Stimulated activated CD8-positive, alpha-beta memory T cell treated with anti-CD3 and anti-CD28 coated beads, Interleukin-4, amount 100 ng/mL, for 24 hours (primary cell): ENCODE measurements around the gene SERPINE2.
"Not testable (repeated sequence)": the region's sequence is repeated elsewhere in the genome, so short reads cannot be mapped to it uniquely, and the experiment has no call there.

Experiments used
- DNase-seq: peaks from one replicate; pipeline ENCODE4 v3.0.0-alpha.2; 2020; ENCODE audit warnings: low read depth

SERPINE2 gene

DNA sequence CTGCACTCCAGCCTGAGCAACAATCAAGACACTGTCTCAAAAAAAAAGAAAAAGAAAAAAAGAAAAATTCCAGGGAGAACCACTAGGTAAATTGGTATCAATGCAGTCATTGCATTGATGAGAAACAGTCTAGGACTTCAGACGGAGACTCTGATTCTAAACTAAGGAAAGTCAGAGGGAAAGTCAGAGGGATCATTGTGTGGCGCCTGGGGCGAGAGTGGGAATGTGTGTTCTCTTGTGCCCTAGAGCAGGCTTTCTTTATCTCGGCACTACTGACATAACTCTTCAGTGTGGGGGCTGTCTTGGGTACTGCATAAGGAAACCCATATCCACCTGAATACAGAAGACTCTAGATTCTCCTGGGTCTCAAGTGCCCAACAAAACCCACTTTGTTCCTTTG lies 24.8 kb downstream of the SERPINE2 start:
- DNase-seq = no peak

DNA sequence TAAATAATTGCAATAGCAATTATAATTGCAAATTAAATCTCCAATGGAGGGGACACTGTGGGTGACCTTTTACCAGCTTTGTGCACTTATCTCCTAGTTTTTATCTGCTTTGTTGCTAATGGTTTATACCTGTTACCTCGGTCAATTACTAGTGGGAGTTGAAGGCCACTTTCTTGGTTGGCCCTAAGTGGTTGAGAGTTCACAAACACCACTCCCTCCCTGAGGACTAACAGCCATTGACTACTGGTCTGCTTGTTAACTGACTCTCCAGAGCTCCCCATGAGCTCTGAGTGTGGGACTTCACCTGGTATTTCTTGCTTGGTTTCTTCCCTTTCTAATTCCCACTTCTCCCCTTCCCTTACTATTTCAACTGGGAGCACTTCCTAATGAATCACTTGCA lies 27.2 kb downstream of the SERPINE2 start:
- no peak for DNase-seq

DNA sequence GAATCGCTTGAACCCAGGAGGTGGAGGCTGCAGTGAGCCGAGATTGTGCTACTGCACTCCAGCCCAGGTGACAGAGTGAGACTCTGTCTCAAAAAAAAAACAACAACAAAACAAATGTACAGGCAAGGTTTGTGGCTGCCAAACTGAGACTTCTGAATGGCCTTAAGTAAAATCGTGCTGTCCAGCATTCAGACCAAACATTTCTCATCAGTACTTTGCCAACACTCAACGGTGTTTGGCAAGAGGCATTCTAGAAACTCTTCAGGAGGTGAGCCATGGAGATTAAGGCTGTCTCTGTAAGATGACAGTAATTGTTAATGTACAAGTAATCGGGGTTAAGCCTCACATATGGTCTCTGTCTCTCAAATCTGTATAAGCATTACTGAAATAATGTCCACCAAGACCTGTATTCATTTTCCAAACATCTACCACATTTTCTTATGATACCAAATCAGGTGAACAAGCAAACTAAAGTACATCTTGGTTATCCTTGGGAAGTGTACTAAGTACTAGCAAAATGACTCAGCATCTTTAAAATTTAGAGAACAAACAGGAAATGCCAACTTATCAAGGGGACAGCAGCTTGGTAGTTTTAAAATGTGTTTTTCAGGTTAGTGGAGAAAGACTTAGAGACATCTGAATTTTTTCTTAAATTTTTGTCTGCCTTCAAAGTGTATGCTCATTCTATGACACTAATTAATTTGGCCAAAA lies 29.3 kb downstream of the SERPINE2 start:
- DNase-seq = no peak

DNA sequence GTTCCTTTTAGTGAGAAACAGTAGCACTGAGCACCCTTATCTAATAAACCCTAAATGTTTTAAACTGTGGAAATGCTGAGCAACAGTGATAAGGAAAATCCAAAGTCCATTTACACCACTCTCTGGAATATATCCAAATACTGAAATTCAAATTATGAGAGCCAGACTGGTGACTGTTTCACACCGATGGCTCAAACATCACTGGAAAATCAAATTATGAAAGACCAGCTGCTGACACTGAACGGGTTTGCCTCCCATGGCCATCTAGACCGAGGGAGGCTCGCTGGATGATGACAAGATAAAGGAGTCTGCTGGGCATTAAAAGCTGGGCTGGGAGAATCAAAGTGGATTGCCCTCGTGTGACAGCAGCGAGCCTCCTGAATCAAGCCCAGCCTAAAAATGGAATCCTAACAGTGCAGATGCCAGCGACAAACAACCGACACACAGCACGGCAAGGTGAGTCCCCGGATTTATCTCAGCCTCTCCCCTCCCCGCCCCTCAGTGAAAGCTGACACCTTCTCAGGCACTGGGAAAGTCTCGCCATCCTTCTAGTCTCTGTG lies 30.3 kb downstream of the SERPINE2 start:
- DNase-seq = no peak

DNA sequence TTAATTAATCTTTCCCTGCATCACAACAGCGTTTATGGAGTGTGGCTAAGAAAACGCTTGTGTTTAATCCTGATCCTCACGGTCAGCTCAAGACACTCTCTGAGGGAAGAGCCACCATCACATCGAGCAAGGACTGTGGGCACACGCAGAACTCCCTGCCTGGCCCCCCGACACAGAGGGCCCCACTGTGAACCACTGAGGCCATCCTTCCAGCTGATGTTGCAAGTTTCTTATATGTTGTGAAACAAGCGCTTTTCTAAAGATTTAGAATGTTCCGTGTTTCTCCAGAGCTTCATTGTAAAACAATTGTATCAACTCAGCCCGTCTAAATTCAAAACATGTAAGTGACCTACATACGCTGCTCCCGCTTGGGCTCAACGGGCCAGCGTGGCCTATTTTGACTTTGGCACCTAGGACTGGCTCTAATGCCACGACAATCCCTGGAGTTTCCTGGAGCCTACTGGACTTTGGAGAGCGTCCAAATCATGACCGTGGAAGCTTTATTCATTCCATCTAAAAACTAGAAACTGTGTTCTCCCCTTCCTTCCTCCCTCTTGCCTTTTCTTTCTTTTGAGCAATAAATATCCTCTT lies 34.9 kb downstream of the SERPINE2 start:
- no peak for DNase-seq

DNA sequence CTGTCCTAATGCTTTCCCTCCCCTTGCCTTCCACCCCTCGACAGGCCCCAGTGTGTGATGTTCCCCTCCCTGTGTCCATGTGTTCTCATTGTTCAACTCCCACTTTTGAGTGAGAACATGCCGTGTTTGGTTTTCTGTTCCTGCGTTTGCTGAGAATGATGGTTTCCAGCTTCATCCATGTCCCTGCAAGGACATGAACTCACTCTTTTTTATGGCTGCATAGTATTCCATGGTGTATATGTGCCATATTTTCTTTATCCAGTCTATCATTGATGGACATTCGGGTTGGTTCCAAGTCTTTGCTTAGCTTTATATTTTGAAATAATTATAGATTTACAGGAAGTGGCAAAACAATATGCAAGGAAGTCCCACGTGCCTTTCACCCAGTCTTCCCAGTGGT lies 38.4 kb downstream of the SERPINE2 start:
- not testable (repeated sequence) for DNase-seq

DNA sequence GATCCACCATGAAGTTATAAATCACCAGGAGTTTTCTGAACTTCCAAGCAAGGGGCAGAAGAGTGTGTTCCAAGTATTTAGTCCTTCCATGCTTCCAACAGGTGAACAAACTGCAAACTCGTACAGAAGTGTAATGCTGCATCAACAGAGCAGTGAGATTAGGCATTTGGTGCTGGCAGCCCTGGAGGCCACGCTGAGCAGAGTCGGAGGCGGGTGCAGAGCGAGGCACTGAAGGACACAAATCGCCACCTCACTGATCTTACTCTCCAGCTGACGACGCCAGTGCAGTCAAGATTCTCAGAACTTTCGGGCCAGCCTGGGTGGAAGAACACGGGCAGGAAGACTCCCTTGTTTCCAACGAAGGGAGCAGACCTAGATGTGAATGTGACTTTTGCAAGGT lies 39.2 kb downstream of the SERPINE2 start:
- no peak for DNase-seq

DNA sequence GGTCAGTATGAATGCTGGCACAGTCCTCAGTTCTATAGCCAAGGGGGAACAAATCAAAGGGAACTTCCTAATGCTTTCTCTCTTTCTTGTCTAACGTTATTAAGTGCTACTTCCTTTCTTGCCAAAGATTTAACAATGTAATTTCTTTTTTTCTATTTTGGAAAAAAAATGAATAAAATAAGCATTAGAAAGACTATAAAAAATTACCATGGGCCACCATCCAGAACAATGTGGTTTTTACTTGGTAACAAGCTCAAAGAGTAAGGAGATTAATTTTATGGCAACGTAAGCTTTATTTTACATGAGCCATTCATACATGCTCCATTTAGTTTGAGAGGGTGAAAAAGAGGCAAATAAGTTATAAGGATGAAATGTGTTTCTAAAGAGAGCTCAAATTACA lies 40.1 kb downstream of the SERPINE2 start:
- no peak for DNase-seq

DNA sequence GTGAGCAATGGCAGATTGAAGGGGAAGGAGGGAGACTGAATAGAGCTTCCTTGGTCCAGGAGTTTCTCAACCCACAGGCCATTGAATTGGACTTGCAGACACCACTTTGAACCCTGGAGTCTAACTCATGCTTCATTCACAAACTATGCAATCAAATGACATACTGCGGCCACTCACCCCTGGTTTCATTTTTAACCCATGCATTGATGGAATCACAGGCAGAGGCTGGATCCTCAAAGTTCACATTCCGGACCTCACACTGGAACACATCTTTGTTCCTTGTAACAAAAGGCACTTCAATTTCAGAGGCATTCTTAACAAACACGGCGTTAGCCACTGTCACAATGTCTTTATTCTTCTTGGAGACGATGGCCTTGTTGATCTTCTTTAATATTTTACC lies 41.1 kb downstream of the SERPINE2 start:
- DNase-seq = no peak

DNA sequence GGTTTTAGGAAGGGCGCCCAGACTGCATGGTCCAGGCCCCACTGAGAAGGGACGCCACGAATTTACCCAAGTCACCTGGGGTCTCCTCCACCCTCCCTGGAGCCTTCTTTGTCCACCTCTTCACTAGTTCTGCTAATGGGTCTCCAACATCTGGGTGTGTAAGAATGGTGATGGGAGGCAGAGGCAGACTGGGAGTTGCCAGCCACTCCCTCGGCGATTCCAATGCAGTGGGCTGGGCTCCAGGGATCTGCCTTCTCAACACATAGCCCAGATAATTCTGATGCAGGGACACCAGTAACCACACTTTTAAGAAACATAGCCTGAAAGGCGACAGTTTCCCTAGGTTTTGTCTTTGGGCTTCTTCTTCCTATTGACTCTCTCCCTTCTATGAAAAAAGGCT lies 42.7 kb downstream of the SERPINE2 start:
- DNase-seq = no peak

DNA sequence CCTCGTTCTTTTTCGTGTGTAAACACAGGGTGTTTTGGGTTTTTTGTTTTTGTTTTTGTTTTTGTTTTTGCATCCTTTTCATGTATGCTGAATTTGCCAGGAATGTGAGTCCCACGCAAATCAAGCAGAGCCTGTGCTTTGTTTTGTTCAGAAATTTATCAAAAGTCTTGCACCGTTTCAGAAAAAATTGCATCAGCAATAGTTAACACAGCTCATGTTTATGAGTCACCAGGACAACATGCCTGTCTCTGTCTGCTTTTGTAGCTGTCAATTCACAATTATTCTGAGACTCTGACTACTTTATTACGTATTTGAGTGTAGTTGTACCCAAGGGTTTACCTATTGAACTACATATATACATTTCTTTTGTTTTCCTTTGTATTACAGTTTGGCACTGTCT lies 43.5 kb downstream of the SERPINE2 start:
- DNase-seq = no peak

DNA sequence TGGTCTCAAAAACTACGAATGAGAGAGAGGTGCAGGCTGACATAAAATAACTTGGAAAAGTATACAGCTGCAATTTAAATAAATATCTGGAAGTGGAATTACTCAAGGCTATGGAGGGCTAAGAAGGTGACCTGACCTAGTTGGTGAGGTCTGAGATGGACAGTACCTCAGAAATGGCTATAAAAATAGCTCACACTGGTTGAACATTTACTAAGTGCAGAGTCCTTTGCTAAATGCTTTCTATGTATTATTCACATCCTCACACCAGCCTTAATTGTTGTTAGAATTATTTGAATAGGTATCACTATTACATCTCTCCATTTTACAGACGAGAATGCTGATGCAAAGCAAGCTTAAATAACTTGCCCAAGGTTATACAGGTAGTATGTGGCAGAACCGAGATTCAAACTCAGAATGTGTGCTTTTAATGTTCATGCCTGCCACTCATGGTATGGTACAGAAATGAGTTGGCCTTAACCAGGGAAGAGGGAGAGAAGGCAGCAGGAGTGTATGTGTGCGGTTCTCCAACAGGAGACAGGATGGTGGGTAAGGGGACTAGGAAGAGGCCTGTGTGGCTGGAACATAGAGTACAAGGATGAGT lies 44.4 kb downstream of the SERPINE2 start:
- no peak for DNase-seq

DNA sequence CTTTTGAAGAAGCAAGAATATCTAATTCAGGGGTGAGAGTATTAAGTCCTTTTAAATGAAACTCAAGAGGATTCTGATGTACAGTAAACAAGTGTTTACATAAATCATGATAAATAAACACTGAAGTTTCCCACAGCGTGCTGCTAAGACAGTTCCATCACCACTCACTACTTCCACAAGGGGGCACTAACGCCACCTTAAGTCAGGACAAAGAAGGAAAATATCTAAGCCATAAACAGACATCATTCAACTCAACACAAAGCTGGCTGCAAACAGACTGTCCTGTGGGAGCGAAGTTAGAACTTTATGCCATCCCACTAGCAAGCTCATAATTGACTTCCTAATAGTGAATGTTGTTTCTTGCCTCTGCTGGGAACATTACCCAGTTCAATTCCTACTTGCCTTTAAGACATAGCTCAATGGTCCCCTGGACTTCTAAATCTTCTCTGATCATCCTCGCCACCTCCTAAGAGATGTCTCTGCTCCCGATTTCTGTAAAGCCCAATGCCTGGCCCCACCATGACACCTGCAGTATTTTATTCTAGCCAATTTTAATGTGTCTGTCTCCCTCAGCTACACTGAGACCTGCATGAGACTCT lies 45.4 kb downstream of the SERPINE2 start:
- peak; percentile 31 for DNase-seq

DNA sequence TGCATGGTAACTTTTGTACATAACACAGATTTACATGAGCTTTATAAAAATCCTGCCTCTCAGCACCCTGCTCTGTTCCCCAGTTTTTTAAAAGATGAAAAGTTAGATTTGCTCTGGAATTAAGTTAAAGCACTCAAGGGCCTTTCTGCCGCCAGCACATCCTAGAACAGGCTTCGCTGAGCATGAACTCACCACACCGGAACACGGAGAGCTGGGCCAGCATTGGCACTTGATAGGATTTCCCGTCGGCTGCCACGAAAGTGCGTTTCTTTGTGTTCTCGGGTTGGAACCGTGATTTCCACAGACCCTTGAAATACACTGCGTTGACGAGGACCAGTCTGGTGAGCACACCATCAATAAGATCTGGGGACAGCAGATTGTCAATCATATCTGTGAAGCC lies 47.5 kb downstream of the SERPINE2 start:
- DNase-seq = no peak

DNA sequence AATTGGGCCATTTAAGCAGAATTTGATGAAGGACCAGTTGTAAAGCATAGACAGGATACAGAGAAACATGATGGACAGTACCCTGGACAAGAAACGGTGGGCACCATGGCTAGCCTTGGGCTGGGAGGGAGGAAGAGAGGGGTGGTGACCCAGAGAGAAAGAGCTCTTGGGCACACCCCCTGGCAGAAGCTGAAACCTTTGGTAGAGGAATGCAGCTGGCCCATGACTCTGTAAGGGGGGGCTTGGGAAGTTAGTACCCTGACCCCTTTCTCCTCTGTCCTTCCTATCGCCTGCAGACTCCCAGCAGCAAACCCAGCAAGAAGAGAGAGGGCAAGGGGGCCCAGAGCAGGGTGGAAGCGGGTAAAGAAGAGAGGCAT lies 49.2 kb downstream of the SERPINE2 start:
- DNase-seq = no peak

DNA sequence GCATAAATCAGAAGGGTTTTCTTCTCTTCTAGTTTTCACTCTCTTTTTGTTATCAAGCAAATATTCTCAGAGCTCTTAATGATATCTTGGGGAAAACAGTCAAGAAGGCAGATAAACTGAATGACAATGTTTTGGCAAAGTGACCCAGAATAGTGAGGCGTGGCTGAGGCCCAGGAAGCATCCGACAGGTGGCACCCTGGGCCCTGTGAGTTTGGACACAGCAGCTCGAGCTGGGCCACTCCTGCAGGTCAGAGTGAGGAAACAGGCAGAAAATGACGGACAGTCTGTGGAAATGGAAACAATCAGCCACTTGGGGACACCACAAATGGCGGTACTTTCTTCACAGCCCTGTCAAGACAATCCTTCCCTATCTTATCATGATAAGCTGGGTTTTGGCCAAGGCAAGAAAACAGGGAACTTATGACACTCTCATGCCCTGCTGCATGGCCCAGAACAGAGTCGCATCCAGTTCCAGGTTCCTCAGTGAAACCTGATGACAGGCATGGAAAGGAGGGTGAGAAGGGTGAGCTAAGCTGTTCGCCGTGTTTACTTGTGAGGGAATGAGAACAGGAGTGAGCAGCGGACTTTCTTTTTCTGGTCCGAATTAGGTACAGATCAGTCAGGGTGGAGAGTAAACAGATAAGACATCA lies 49.8 kb downstream of the SERPINE2 start:
- no peak for DNase-seq

DNA sequence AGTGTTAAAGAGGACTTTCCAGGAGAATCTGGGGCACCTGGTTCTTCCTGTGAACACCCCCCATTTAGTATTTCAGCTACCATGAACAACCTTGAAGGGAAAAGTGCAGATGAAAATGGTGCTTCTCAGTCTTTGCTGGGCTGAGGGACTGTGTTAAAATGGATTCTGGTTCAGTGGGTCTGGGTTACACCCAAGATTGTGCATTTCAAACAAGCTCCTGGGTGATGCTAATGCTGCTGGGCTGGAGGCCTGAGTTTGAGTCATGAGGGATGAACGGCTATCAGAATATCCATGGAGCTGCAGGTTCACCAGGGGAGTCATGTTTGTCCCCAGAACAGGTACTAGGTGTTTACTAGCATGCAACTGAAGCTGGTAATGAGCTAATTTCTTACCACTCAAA lies 57.8 kb downstream of the SERPINE2 start:
- DNase-seq = no peak

DNA sequence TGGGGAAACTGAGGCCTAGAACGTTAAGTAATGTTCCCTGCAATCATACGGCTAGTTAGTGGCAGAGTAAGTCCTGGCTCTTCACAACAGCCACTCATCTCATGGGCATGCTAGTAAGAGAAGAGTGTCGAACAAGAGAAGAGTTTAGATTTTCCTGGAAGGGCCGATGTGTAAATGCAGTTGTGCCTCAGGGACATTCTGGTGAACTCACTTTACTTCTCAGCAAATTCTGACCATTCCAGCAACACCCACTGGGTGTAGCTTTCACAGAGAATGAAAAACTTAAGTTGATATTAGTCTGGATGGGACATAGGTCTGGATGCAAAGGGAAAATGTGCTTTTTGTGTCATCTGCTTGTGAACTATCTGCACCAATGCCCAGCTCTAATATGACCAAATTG lies 58.3 kb downstream of the SERPINE2 start:
- DNase-seq = no peak

DNA sequence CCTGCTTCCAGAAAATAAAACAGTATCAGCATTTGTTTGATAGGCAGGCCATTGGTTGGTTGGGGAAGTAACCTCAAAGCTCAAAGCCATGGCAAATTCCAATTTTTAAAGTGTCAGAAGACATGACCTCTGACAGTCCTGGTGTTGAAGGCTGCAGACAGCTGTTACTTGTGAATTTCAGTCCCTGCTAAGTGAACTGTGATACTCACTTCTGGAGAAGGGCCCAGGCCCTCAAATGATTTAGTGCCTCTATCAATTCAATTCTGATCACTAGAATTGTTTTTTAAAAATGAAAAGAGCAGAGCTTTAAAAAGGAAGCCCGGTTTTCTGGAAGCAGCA lies 58.7 kb downstream of the SERPINE2 start:
- DNase-seq = no peak

DNA sequence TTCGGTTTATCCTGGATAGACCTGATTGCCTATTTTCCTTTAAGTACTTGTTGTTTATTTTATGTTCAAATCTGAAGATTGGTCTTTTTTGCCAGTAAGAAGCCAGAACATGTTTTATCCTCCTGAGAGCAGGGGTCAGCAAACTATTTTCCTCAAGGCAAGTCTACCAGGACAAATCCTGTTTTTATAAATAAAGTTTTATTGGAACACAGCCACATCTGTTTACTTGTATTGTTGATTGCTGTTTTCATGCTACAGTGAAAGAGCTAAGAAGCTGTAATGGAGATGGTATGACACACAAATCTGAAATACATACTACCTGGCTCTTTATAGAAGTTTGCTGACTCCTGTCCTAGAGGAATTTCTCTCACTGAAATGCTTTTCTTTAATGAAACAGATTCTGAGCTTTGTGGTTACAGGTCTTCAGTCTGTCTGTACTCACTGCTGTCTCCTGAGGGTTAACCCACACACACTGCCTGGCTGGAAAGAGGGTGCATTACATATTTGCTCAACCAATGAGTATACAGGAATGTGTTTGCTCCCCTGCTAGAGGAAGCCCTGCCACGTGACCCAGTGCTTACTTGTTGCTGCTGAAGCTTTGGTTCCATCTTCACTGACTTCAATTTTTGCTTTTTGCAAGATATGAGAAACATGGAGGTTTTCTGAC lies 59.2 kb downstream of the SERPINE2 start:
- no peak for DNase-seq

DNA sequence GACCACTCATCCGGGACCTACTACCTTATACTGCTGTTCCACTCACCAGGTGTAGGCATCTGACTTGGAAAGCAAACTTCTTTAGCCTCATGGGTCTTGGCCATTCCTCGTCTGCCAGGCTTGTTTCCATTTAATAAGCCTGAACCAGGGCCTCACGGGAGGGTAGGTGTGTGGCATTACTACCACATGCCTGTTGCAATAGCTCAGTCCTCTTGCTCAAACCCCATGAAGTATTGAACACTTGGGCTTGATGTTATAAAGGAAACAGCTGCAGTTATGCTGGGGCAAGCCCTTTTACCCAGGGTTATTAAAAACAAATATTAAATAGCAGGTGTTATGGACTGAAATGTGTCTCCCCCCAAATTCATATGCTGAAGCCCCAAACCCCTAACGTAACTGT lies 60.6 kb downstream of the SERPINE2 start:
- no peak for DNase-seq

DNA sequence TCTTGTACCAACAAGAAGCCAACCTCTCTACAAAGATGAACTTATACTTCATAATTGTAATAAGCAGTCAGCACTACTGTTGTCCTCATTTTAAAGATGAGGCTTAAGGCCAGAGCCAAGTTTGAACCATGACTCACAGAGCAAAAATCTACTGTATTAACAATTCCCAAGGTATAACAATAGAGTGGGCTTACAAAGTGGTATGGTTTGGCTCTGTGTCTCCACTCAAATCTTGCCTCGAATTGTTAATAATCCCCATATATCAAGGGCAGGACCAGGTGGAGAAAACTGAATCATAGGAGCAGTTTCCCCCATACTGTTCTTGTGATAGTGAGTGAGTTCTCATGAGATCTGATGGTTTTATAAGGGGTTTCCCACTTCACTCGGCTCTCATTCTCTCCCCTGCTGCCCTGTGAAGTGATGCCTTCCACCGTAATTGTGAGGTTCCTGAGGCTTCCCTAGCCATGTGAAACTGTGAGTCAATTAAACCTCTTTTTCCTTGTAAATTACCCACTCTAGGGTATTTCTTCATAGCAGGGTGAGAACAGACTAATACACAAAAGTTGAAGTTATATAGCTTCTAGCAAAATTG lies 62.4 kb downstream of the SERPINE2 start:
- DNase-seq = no peak
